HepG2 (cell line): ENCODE data around the gene SEMA3B. TPM values are rescaled to one million over a fixed set of nuclear protein-coding genes. Genes with fewer than 3 reads are reported as not detected.

Experiments used
- AKAP8 ChIP-seq: sonication (generic); formaldehyde crosslinking; IDR thresholded peaks from 2 replicates; pipeline ENCODE4 v1.5.1; 2020; ENCODE audit warnings: mild to moderate bottlenecking, missing genetic modification reagents
- ATF7-NPFF ChIP-seq: sonication (generic); formaldehyde crosslinking; IDR thresholded peaks from 2 replicates; pipeline ENCODE4 v1.8.1; 2023; ENCODE audit warnings: mild to moderate bottlenecking, low read depth, missing genetic modification reagents, moderate library complexity
- FOSL1 ChIP-seq: sonication (generic); formaldehyde crosslinking; IDR thresholded peaks from 2 replicates; pipeline ENCODE4 v1.9.0; 2021; ENCODE audit warnings: missing genetic modification reagents, borderline replicate concordance
- HNRNPLL ChIP-seq: fragments of 200-400 bp; formaldehyde crosslinking; IDR thresholded peaks from 2 replicates; pipeline ENCODE4 v1.6.1; 2017; ENCODE audit warnings: mild to moderate bottlenecking, low read depth, low read length; ENCODE audit not compliant: poor library complexity, severe bottlenecking
- MAF1 ChIP-seq: sonication (generic); formaldehyde crosslinking; IDR thresholded peaks from 2 replicates; pipeline ENCODE4 v1.5.0; 2020; ENCODE audit warnings: missing genetic modification reagents, borderline replicate concordance
- NFIB ChIP-seq: sonication (generic); formaldehyde crosslinking; IDR thresholded peaks from 2 replicates; pipeline ENCODE4 v1.9.0; 2021; ENCODE audit warnings: missing genetic modification reagents, mild to moderate bottlenecking, borderline replicate concordance
- NR1H2 ChIP-seq: sonication (generic); formaldehyde crosslinking; IDR thresholded peaks from 2 replicates; pipeline ENCODE4 v1.8.1; 2022; ENCODE audit warnings: low read depth, missing genetic modification reagents, borderline replicate concordance
- PAWR ChIP-seq: sonication (generic); formaldehyde crosslinking; IDR thresholded peaks from 2 replicates; pipeline ENCODE4 v1.4.0; 2020; ENCODE audit warnings: missing genetic modification reagents, mild to moderate bottlenecking, borderline replicate concordance
- POLR2A ChIP-seq, 2 experiments: IDR thresholded peaks; 2 replicates each; pipeline ENCODE4 v1.6.1; 2011; ENCODE audit warnings: low read depth in 2 of 2, low read length in 2 of 2, mild to moderate bottlenecking in 1 of 2, moderate library complexity in 1 of 2; ENCODE audit not compliant: insufficient read depth in 1 of 2
- RAD51 ChIP-seq: fragments of 450-650 bp; IDR thresholded peaks from 2 replicates; pipeline ENCODE4 v1.6.1; 2016; ENCODE audit warnings: borderline replicate concordance
- RNF2 ChIP-seq: fragments of 450-650 bp; conservative IDR thresholded peaks from 2 replicates; pipeline ENCODE4 v1.6.1; 2016; ENCODE audit warnings: low read depth
- SMAD1 ChIP-seq: sonication (generic); formaldehyde crosslinking; IDR thresholded peaks from 2 replicates; pipeline ENCODE4 v1.4.0; 2020; ENCODE audit warnings: missing genetic modification reagents, low read depth, mild to moderate bottlenecking, borderline replicate concordance
- SMARCE1 ChIP-seq: fragments of 450-650 bp; IDR thresholded peaks from 2 replicates; pipeline ENCODE4 v1.6.1; 2017; ENCODE audit warnings: borderline replicate concordance
- TSC22D2 ChIP-seq: sonication (generic); formaldehyde crosslinking; IDR thresholded peaks from 2 replicates; pipeline ENCODE4 v1.5.1; 2020; ENCODE audit warnings: missing genetic modification reagents, mild to moderate bottlenecking, borderline replicate concordance
- ZBTB7A ChIP-seq: sonication (generic); formaldehyde crosslinking; IDR thresholded peaks from 2 replicates; pipeline ENCODE4 v1.8.0; 2022; ENCODE audit warnings: mild to moderate bottlenecking, missing genetic modification reagents
- ZNF180 ChIP-seq: sonication (generic); formaldehyde crosslinking; IDR thresholded peaks from 2 replicates; pipeline ENCODE4 v1.4.0; 2020; ENCODE audit warnings: low read depth, missing genetic modification reagents, borderline replicate concordance
- ZNF317 ChIP-seq: sonication (generic); formaldehyde crosslinking; IDR thresholded peaks from 2 replicates; pipeline ENCODE4 v1.5.0; 2020; ENCODE audit warnings: mild to moderate bottlenecking, missing genetic modification reagents
- ZNF44 ChIP-seq: sonication (generic); formaldehyde crosslinking; IDR thresholded peaks from 2 replicates; pipeline ENCODE4 v1.5.1; 2020; ENCODE audit warnings: mild to moderate bottlenecking, missing genetic modification reagents
- ZNF441 ChIP-seq: sonication (generic); formaldehyde crosslinking; IDR thresholded peaks from 2 replicates; pipeline ENCODE4 v1.7.0; 2021; ENCODE audit warnings: missing genetic modification reagents, borderline replicate concordance
- ZNF510 ChIP-seq: sonication (generic); formaldehyde crosslinking; IDR thresholded peaks from 2 replicates; pipeline ENCODE4 v1.4.0; 2020; ENCODE audit warnings: low read depth, mild to moderate bottlenecking, missing genetic modification reagents
- ZNF607 ChIP-seq: sonication (generic); formaldehyde crosslinking; IDR thresholded peaks from 2 replicates; pipeline ENCODE4 v1.5.1; 2020; ENCODE audit warnings: missing genetic modification reagents, mild to moderate bottlenecking, borderline replicate concordance
- ZSCAN29 ChIP-seq: sonication (generic); formaldehyde crosslinking; conservative IDR thresholded peaks from 2 replicates; pipeline ENCODE4 v1.4.0; 2020; ENCODE audit warnings: mild to moderate bottlenecking, missing genetic modification reagents
- polyA plus RNA-seq, 8 experiments: library from polyadenylated mRNA; depleted of rRNA in 3 of 8; stranded (reverse) in 7 of 8; unstranded in 1 of 8; fragments of >200 nt; fragmentation: Illumina TruSeq in 4 of 8; extraction: Trizol in 4 of 8; gene quantifications; 2 replicates each; pipeline versions ENCODE4 v1.2.1 to v1.2.3, GENCODE V29; 2011 to 2016; ENCODE audit warnings: low read depth in 4 of 8, missing spikeins in 1 of 8, mixed read lengths in 1 of 8; ENCODE audit not compliant: insufficient read depth in 1 of 8
- total RNA-seq, 5 experiments: library from RNA; depleted of rRNA; stranded (reverse); fragments of >200 nt; fragmentation: Illumina TruSeq; extraction: Trizol; gene quantifications; 2 replicates each; pipeline ENCODE4 v1.2.3, GENCODE V29; 2016; ENCODE audit warnings: low read depth in 1 of 5
- TF ChIP-seq, protein P1 (sequence below): sonication (generic); formaldehyde crosslinking; IDR thresholded peaks from 2 replicates; pipeline ENCODE4 v1.5.0; 2020; ENCODE audit warnings: mild to moderate bottlenecking, missing genetic modification reagents
- TF ChIP-seq, protein P2 (sequence below): sonication (generic); formaldehyde crosslinking; IDR thresholded peaks from 2 replicates; pipeline ENCODE4 v1.4.0; 2020; ENCODE audit warnings: missing genetic modification reagents
- TF ChIP-seq, protein P3 (sequence below): IDR thresholded peaks from 2 replicates; pipeline ENCODE4 v1.6.1; 2018; ENCODE audit warnings: missing genetic modification reagents

Gene SEMA3B
- total and polyA plus RNA-seq, 2 of the 13 experiments (the other 11 are each of a cell fraction or from before 2014, with no cell fraction given): 93.2 to 158 TPM

DNA sequence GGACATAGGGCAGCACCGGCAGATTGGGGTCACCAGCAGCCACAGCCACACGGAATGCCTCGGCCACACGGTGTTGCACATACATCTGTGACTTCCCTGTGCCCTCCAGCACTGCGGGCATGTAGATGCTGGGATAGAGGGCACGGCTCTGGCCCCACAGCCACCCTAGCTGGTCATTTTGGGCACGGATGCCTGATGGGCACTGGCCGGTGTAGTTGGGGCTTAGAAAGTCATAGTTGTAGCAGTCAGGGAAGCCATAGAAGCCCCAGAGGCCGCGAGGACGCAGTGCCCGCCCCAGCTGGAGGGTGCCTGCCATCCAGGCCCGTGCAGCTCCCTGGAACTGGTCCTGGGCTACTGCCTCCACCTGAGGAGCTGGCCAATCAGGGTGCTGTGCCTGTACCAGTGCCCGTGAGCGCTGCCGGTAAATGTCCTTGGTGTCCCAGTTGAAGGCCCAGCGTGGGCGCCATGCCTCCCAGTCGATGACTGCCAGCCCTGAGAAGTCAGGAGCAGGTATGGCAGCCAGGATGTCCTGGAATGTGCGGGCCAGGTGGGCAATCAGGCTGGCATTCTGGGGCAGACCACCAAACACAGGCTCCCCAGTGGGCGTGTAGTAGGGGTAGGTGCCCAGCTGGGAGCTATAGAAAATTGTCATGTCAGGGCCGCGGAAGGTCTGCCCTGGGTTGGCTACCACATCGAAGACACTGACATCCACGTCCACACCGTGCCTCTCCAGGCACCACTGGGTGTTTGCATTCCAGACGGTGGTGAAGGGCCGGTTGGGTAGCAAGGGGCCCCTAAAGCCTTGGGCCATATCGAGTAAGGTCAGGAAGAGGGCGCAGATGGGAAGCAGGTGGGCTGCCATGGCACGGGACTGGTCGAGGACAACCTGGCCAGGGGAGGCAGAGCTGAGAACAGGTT lies 33.4 kb downstream of the SEMA3B start (continued):
- TF ChIP-seq SMAD1 (CRISPR knock-in tag): peak; percentile 62; the same call in 1 of the 2 replicates
- TF ChIP-seq, protein P1, sequence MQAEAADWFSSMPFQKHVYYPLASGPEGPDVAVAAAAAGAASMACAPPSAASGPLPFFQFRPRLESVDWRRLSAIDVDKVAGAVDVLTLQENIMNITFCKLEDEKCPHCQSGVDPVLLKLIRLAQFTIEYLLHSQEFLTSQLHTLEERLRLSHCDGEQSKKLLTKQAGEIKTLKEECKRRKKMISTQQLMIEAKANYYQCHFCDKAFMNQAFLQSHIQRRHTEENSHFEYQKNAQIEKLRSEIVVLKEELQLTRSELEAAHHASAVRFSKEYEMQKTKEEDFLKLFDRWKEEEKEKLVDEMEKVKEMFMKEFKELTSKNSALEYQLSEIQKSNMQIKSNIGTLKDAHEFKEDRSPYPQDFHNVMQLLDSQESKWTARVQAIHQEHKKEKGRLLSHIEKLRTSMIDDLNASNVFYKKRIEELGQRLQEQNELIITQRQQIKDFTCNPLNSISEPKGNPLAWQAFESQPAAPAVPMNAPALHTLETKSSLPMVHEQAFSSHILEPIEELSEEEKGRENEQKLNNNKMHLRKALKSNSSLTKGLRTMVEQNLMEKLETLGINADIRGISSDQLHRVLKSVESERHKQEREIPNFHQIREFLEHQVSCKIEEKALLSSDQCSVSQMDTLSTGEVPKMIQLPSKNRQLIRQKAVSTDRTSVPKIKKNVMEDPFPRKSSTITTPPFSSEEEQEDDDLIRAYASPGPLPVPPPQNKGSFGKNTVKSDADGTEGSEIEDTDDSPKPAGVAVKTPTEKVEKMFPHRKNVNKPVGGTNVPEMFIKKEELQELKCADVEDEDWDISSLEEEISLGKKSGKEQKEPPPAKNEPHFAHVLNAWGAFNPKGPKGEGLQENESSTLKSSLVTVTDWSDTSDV (CRISPR knock-in tag): peak; percentile 90; the same call in 1 of the 2 replicates
- 0 out of 2 replicates have a peak, but pooled peaks have one; percentile 15 for TF ChIP-seq FOSL1 (CRISPR knock-in tag)
- no peak for TF ChIP-seq ZNF317
- peak in 1 of 2 experiments; percentile 5; a peak in 1 of 4 replicates for TF ChIP-seq POLR2A (IDR thresholded peaks at IDR 0.05; ENCODE audit: insufficient read depth in 1 of 2, low read depth in 2 of 2, low read length in 2 of 2)
- TF ChIP-seq AKAP8 (CRISPR knock-in tag): peak; percentile 18; the same call in 1 of the 2 replicates
- TF ChIP-seq ZNF441 (CRISPR knock-in tag): no peak
- 0 out of 2 replicates have a peak, but pooled peaks have one; percentile 23 for TF ChIP-seq ZBTB7A
- no peak for TF ChIP-seq RNF2
- no peak for TF ChIP-seq TSC22D2 (CRISPR knock-in tag)
- 0 out of 2 replicates have a peak, but pooled peaks have one; percentile 26 for TF ChIP-seq ZNF510
- 0 out of 2 replicates have a peak, but pooled peaks have one; percentile 43 for TF ChIP-seq NR1H2
- TF ChIP-seq NFIB (CRISPR knock-in tag): no peak
- TF ChIP-seq ATF7-NPFF (CRISPR knock-in tag): 0 out of 2 replicates have a peak, but pooled peaks have one; percentile 71
- TF ChIP-seq, protein P2, sequence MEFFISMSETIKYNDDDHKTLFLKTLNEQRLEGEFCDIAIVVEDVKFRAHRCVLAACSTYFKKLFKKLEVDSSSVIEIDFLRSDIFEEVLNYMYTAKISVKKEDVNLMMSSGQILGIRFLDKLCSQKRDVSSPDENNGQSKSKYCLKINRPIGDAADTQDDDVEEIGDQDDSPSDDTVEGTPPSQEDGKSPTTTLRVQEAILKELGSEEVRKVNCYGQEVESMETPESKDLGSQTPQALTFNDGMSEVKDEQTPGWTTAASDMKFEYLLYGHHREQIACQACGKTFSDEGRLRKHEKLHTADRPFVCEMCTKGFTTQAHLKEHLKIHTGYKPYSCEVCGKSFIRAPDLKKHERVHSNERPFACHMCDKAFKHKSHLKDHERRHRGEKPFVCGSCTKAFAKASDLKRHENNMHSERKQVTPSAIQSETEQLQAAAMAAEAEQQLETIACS (CRISPR knock-in tag): no peak
- peak; percentile 9; the same call in 1 of the 2 replicates for TF ChIP-seq ZNF607 (CRISPR knock-in tag)
- TF ChIP-seq MAF1 (CRISPR knock-in tag): no peak
- TF ChIP-seq ZSCAN29: no peak
- TF ChIP-seq, protein P3, sequence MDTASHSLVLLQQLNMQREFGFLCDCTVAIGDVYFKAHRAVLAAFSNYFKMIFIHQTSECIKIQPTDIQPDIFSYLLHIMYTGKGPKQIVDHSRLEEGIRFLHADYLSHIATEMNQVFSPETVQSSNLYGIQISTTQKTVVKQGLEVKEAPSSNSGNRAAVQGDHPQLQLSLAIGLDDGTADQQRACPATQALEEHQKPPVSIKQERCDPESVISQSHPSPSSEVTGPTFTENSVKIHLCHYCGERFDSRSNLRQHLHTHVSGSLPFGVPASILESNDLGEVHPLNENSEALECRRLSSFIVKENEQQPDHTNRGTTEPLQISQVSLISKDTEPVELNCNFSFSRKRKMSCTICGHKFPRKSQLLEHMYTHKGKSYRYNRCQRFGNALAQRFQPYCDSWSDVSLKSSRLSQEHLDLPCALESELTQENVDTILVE (CRISPR knock-in tag): no peak
- no peak for TF ChIP-seq SMARCE1
- no peak for TF ChIP-seq RAD51
- TF ChIP-seq PAWR: 0 out of 2 replicates have a peak, but pooled peaks have one; percentile 78
- TF ChIP-seq ZNF44 (CRISPR knock-in tag): no peak
- TF ChIP-seq HNRNPLL: peak; percentile 53
- TF ChIP-seq ZNF180 (CRISPR knock-in tag): 0 out of 2 replicates have a peak, but pooled peaks have one; percentile 61
